GM20000 (cell line): ENCODE measurements around the gene EDAR.

ENCODE experiments used
- DNase-seq: peaks from one replicate; pipeline ENCODE4 v3.0.0; 2012; ENCODE audit warnings: low spot score
- CTCF ChIP-seq: IDR thresholded peaks from 2 replicates; pipeline ENCODE4 v1.5.1; 2012; ENCODE audit warnings: mild to moderate bottlenecking, control low read depth; ENCODE audit errors: extremely low read depth, missing control alignments

EDAR gene

GRCh38 chr2:108895188-108895587 is 93.8 kb downstream of the EDAR start:
- TF ChIP-seq CTCF = no peak
- no peak for DNase-seq

GRCh38 chr2:108894766-108895165 is 94.3 kb downstream of the EDAR start:
- TF ChIP-seq CTCF = no peak
- no peak for DNase-seq

GRCh38 chr2:108893277-108893676 is 95.7 kb downstream of the EDAR start:
- no peak for DNase-seq
- TF ChIP-seq CTCF = no peak

GRCh38 chr2:108889907-108890306 is 99.1 kb downstream of the EDAR start:
- TF ChIP-seq CTCF = no peak
- no peak for DNase-seq

GRCh38 chr2:108884619-108885018 is 104.4 kb downstream of the EDAR start:
- DNase-seq = no peak
- no peak for TF ChIP-seq CTCF

GRCh38 chr2:108878276-108878675 is 110.7 kb downstream of the EDAR start:
- no peak for TF ChIP-seq CTCF
- DNase-seq = no peak

- no peak for DNase-seq
- no peak for TF ChIP-seq CTCF
These were observed 111.5 kb downstream of the EDAR start for GRCh38 chr2:108877506-108877905.
